NCI-H1048 (cell line): ENCODE results near the gene TMEM253.

Experiments
- DNase-seq: peaks from one replicate; lab custom pipeline; 2025; lab: John Stamatoyannopoulos, UW

TMEM253 gene

DNA sequence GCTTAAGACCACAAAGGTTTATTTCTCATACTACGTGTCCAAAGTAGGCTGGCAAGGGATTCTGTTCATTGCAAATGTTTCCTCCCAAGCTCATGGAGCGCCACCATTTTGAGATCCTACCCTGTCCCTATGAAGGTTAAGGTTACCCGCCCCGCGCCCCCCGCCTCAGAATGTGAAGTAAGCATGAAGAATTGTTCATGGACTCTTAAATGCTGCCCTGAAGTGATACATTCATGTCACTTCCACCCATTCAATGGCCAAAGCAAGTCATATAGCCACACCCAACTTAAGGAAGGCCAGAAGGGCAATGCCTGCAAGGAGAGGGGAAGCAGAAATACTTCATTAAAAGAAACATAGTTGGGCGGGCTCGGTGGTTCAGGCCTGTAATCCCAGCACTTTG lies 4.2 kb downstream of the TMEM253 start:
- DNase-seq, result no peak

DNA sequence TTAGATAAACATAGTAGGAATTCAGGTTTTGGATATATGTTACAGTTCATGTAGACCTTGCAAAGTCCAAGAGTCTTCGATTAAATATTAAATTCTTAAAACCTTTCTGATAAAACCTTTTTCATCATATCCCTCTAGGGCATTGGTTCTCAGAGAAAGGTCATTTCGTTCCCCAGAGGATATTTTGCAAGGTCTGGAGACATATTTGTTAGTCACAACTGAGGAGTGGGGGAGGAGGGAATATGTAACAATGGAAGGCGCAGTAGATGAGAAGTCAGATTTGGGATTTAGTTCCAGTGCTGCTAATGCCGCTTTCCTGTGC lies 5.3 kb downstream of the TMEM253 start:
- DNase-seq, result no peak

DNA sequence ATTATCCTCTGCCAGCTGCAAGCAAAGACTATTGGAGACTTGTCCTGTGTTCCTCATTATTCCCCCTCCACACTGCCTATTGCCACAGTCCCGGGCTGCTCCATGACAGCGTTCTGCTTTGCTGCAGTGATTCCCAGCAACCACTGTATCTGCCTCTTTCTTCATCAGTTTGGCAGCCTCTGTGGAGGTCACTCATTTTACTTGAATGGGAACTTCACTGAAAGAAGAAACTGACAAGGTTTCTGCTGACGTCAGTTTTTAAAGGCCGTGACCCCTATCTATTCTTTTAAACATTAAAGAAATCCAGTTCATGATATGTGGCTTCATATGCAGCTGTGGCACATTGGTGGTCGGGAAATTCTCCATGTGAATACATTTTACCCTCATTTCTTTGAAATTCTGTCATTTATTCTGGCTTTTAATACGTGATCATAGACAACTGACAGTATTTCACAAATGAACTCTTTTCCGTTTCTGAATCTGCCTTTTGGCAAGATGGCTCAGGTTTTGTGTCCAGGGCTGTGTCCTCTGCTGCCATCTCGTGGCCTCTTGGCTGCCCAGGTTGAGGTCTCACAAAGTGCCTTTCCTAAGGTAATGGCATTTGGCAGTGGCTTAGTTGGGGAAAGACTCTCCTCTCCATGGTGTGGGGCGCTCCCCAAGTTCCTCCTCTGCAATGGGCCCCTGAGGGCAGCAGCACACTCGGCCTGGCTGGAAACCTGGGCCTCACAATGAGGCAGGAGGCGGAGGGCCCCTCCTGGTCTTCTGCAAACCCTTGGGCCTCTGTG lies 5.8 kb downstream of the TMEM253 start:
- no peak for DNase-seq

DNA sequence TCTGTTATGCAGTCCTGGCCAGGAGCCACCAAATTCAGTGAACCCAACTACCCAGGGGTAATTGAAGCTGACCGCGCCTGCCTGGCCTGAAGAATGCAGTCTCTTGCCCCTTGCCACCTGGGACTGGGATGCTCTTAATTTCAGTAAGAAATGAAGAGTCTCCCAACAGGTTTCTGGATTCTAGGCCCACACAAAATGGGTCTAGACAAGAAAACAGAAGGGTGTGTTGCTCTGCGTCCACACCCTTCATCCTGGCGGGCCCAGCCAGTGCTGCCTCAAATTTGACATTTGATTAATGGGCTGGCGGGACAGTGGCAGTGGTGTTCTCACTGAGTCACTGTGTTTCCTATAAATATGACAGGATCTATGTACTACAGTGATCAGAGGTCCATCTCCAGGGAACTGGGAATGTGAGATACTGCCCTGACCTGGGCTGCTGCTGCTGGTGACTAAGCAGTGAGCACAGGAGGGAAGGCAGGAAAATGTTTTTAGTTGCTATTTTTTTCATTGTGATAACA lies 6.5 kb downstream of the TMEM253 start:
- DNase-seq, result no peak

DNA sequence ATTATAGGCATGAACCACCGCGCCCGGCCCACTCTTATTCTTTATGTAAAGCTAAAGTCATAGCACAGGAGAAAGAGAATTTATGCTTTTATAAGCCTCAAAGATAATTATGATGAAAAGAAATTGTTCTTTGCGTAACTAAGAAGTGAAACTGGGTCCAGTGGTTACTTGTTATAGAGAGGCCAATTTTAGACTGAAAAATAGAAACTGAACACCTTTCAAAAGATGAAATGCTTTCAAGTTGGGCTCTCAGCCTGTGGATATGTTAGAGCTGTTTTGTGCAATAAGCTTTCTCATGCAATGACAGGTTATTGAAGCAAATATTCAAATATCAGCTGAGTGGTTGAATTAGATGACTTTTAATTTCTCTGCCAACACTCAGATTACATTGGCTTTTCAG lies 7.9 kb downstream of the TMEM253 start:
- no peak for DNase-seq

DNA sequence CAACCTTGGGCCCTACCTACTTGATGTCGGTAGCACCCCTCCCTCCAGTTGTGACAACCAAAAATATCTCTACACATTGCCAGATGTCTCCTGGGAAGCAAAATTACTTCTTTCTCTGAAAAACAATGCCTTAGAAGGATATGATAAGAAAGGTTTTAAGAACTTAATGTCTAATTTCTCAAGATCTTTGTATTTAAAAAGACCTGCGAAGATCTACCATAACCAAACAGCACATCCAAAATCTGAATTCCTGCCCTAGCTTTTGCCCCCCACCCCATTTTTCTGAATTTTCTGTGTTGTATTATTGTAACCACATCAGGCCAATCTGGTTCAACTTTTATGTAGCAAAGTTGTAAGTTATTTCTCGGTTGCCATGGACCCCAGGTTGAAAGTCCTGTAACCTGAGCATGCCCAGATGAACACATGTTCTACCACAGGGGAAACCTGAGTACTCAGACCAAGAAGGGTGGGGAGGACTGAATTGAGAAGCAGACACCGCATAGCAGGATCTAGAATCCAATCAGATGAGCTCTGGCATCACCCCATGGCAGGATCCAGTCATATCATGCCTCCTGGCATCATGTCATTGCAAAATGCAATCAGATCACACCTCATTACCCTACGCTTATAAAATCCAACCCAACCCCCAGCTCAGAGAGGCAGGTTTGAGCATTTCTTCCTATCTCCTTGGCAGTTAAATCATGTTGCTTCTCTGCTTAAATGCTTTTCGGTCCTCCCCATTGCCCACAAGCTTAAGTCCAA lies 8.7 kb downstream of the TMEM253 start:
- no peak for DNase-seq

DNA sequence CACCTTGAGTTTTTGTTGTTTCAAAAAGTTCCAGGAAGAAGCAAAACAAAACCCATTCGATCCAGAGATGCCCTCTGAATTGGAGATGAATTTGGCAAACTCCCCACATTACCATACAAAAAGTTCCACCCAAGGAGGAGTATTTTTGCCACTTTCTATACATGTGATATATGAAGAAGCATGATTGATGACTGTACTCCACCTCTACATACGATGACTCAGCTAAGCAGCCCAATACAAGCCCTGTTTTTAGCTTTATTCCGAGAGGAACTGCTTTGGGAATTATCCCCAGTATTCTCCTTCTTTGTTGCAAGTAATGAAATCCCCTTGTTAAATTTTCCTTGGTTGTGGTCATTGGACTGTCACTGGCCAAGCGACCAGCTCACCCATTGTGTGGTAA lies 11.4 kb downstream of the TMEM253 start:
- DNase-seq, result no peak

DNA sequence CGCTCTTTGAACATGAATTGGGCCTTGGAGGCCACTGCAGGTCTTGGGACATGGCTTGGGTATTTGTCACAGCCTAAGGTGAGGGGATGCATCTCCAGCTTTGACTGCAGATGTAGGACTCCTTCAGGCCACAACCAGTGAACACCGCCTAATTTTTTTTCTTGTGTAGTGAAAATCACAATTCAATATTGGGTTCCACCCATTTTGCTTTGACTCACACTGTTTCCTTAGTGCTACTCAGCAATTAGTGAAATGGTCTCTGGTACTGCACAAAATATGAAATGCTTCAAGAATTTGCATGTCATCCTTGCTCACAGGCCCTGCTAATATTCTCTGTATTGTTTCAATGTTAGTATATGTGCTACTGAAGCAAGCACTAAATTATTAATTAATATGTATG lies 12.5 kb downstream of the TMEM253 start:
- no peak for DNase-seq

DNA sequence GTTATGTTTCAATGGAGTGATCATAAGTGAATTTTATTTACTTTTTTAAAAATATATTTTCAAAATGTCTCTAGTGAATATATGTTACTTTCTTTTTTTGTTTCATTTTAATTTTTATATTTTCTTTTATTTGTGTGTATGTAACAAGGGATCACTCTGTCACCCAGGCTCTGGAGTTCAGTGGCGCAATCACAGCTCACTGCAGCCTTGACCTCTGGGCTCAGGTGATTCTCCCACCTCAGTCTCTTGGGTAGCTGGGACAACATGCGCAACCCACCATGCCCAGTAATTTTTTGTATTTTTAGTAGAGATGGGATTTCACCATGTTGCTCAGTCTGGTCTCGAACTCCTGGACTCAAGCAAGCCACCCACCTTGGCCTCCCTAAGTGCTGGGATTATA lies 18.1 kb downstream of the TMEM253 start:
- no peak for DNase-seq

DNA sequence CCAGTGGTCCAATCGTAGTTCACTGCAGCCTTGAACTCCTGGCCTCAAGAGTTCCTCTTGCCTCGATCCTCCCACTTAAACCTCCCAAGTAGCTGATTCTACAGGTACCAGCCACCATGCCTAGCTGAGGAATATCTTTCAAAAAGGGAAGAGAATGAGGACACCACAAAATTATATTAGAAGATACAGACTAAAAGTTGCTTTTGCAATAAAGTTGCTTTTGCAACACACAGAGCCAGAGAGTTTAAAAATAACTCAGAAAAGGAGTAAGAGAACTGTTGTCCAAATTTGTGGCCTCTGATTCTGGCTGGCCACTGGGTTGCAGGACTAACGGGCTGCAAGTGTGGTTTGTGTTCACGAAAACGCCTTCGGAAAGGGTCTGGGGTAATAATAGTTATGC lies 19.8 kb downstream of the TMEM253 start:
- DNase-seq, result no peak

DNA sequence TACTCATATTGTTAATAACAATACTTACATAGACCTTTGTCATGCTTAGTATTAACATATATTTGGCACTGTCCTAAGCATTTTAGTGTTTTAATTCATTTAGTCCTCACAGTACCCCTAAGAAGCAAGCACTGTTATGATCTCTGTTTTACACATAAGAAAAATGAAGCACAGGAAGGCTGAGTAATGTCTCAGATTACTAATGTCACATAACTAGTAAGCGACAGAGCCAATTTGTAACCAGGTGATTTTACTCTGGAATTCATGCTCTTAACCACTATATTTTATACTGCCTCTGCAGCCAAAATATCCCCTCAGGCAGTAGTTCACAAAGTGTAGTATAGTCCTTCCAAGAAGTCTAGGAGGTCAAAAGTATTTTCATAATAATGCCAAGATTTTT lies 20.3 kb downstream of the TMEM253 start:
- DNase-seq, result no peak

DNA sequence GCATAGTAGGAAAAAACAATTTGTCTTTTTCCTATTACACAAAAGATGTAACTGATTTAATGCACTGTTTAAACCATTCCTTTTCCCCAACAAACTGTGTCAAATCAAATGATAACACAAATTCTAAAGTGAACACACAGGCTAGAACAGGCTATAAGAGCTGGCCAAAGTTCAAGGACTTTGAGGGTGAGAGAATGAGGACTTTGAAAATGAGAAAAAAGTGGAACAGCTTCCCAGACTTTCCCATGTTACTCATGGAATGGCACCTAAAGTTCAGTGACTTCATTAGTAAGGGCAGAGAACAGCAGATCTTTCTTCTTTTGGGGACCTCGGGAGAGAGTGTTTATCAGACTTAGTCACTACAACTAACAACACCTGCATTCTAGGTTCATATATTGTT lies 22.6 kb downstream of the TMEM253 start:
- DNase-seq, result no peak

DNA sequence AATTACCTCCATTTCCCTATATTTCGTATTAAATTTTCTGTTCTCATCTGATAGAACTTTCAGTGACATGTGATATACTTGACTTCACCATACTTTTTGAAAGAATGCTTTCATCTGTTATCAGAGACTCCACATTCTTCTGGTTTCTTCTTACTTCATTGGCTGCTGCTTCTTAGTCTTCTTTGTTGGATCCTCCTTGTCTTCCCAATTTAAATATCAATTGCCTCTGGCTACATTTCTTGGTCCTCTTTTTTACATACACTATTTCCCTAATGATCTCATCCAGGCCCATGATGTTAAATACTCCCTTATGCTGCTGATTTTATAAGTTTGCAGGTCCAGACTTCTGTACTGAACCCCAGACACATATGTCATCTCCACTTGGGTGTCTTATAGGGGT lies 33.0 kb downstream of the TMEM253 start:
- DNase-seq, result no peak

DNA sequence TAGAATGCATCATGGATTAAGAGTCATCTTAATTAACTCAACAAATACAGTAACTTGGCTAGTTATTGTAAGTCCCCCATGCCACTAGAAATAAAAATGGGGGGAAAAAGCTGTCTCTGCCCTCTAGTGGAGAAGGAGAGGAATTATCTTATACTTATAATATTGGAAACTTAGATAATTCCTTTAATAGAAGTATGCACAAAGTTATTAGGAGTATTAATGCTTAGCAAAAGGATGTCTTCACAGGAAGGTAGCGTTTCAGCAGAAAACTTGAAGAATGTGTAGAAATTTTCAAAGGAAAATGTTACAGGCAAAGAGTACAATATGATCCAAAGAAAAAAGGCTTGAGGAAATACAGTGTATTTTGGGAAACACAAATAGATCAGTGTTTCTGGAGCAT lies 35.2 kb downstream of the TMEM253 start:
- DNase-seq, result no peak

DNA sequence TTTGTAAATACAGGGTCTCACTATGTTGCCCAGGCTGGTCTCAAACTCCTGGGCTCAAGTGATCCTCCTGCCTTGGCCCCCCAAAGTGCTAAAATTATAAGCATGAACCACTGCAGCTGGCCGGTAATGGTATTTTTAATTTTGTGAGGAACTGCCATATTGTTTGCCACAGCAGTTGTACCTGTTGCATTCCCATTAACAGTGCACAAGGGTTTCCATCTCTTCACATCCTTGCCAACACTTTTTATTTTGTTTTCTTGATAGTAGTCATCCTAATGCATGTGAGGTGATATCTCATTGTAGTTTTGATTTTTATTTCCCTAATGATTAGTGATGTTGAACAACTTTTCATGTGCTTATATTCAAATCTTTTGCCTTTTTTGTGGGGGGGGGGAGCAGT lies 41.5 kb downstream of the TMEM253 start:
- DNase-seq, result no peak

DNA sequence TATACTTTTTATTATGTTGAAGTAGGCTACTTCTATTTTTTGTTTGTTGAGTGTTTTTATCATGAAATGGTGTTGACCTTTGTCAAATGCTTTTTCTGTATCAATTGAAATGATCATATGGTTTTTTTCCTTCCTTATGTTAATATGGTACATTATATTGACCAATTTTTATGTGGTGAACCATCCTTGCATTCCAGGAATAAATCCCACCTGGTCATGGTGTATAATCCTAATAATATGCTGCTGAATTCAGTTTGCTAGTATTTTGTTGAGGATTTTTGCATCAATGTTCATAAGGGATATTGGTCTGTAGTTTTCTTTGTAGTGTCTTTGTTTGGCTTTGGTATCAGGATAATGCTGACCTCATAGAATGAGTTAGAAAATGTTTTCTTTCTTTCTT lies 44.6 kb downstream of the TMEM253 start:
- no peak for DNase-seq

DNA sequence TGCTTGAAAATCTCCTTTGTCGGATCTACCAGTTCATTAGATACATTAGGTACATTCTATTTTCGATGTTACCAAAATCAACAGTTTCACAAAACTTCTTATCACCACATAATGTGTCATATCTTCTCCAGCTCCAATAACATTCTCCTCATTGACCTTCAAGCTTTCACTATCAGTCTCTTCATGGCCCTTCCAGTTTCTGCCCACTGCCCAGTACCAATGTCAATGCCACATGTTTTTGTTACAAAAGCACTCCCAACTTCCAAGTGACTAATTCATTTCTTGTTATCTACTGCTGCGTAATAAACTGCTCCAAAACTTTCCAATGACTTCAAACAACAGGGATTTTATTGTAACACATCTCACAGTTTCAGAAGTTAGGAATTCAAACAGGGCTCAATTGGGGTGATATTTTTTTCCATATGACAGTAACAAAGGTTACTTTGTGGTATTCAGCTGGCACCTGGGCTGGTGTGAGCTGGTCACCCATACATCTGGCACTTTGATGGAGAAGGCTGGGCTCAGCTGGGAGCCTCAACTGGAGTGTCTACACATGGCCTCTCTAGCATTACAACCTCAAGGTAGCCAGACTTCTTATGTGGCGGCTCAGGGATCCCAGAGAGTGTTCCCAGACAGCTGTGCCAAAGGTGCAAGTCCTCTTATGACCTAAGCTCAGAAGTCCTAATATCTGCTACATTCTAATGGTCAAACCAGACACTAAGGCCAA lies 48.9 kb downstream of the TMEM253 start:
- DNase-seq, result no peak
